ENCODE results near the gene GSN.

Gene GSN

DNA sequence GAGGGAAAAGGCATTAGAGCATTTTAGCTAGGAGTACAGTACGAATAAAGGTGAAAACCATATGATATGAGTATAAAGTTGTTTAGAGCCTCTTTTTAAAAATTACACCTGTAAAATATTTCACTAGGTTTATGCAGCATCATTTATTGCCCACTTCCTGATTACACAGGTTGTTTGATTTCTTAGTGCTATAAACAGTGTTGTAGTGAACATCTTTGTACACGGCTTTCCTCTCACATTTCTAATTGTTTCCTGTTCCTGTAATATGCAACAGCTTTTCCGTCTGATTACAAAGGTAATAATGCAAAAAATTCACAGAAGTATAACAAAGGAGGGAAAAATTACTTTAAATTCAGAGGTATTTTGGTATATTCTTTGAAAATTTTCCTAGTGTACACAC is 89.0 kb downstream of the GSN start:
- no peak for DNase-seq

- DNase-seq, result no peak
Measured at GRCh38 chr9:121358751-121359150, 90.8 kb downstream of the GSN start.

DNA sequence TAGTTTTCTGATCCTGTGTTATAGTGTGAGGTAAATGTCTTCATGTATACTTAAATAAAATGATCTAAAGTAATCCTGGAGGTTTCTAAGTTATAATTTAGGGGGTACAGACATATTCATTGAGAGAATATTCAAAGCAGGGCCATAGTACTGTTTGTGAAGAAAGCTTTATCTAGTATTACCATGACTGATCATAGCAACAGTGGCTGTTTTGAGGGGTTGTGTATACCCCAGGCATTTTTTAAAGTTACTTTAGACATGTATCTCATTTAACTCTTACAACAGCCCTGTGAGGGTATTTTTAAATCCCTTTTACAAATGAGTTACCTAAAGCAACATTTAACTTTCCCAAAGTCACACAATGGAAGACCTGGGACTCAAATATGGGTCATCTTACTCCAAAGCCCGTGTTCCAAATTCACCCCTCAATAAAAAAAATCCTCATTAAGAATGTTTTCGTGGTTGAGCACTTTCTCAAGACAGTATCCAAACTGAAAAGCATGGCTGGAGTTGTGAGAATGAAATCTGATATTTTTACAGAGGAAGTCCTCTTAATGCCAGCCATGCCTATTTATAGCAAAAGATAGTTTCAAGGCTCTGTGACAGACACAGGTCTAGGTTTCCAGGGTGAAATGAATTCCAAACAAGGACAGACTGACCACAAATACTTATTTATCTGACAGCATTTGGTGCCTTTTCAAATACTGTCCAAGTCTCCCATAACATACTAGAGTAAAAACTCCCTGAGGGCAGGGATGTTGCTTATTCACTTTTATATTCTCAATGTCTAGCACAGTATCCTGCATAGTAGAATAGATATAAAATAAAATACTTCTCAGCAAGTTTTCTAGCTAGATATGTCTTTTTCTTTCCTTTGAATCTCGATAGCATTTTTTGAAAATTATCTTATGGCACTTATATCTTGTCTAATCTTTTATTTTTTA is 91.7 kb downstream of the GSN start:
- no peak for DNase-seq

GRCh38 chr9:121360601-121361374 is 92.8 kb downstream of the GSN start:
- no peak for DNase-seq

- DNase-seq, result no peak
Measured at GRCh38 chr9:121362813-121363621, 95.1 kb downstream of the GSN start.

DNA sequence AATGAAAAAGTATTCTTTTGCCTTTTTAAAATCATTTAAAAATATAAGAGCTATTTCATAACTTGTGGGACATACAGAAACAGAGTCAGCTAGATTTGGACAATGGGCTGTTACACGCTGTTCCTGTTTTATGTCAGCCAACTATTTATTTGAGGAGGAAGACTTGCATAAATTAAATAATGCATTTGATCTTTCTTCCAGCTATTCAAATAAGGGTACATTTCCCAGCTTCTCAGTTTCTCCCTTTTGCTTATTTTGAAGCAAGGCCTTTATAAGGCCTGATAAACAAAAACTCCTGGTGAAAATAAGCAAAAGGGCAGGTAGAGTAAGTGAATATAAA is 95.6 kb downstream of the GSN start:
- no peak for DNase-seq

GRCh38 chr9:121364077-121364476 is 96.1 kb downstream of the GSN start:
- DNase-seq, result no peak

DNA sequence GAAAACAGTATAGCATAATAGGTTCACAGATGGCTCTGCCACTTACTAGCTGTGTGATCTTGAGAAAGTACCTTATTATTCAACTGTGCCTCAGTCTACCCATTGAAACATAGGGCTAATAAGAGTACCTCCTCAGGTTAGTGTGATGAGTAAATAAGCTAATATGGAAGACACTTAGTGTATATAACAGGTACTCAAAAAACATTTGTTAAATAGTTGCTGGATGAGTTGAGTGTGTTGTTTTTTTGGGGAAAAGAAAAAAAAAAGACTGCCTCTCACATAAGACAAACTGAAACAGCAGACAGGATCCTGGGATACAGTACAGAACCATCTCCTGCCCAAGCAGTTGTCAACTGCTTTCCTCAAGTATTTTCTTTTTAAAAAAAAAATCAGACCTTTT is 96.9 kb downstream of the GSN start:
- DNase-seq, result no peak

- DNase-seq, result no peak
Measured at GRCh38 chr9:121365564-121365963, 97.6 kb downstream of the GSN start.

- DNase-seq, result no peak
Measured at GRCh38 chr9:121366611-121367192, 98.7 kb downstream of the GSN start.

DNA sequence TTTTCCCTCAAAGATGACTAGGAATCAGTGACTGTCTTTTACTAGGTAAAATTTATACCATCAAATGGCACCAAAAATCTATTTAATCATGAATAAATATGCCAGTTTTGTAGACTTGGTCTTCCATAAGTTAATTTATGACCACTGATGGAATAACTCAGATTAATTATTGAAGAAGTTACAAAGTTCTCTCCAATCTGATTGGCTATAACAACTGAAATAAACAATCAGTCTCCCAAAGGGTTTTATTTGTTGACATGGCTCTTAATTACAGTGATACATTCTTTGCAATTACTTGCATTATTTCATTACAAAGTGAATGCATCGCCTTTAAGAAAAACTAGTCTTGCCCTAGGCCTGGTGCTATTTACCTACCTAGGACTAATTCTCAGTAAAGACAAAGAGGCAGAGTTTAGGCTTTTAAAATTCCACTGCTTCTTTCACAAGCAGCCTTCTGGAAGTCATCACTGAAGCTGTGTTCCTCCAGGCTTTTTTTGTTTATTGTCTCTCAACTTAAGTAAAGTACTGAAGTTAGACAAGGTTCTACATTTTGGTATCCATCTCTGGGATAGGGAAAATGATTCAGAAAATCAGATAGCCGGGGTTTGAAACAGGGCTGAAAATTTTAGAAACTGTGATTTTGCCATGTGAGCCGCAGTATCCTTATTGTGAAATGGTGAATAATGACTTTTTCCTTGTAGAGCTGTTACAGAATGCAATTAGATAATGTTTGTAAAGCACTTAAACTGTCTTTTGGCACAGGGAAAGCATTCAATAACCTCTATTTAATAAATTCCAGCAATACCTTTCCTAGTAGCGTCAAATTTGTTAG is 99.6 kb downstream of the GSN start:
- no peak for DNase-seq

- DNase-seq, result no peak
Measured at GRCh38 chr9:121368138-121368522, 100.2 kb downstream of the GSN start.

GRCh38 chr9:121368745-121369144 is 100.8 kb downstream of the GSN start:
- no peak for DNase-seq

GRCh38 chr9:121369595-121370265 is 101.8 kb downstream of the GSN start, which contains the start of gene STOM:
TSS of gene STOM (minus strand) at chr9:121370250. CDS start at chr9:121370187, 63 bp downstream.
- no peak for DNase-seq

DNA sequence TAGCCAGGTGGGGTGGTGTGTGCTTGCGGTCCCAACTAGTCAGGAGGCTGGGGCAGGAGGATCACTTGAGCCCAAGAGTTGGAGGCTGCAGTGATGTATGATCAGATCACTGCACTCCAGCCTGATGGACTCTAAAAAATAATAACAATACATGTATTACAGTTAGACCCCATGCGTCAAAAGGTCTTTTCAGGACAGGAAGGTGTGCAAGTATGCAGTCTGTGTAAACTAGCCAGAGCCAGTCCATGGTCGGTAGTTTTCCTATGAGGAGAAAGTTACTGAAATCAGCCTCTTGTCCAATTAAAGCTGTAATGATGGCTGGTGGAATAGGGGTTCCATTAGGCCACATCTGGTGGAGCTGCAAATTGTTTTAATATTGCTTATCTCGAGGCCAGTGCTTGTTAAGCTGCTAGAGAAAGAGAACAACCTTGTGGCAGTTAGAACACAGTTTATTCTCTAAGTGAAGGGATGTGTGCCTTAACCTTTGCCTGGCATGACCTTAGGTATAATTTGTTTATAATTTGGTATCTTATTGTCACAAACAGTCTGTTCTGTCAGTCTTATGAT is 103.6 kb downstream of the GSN start:
- DNase-seq, result no peak

DNA sequence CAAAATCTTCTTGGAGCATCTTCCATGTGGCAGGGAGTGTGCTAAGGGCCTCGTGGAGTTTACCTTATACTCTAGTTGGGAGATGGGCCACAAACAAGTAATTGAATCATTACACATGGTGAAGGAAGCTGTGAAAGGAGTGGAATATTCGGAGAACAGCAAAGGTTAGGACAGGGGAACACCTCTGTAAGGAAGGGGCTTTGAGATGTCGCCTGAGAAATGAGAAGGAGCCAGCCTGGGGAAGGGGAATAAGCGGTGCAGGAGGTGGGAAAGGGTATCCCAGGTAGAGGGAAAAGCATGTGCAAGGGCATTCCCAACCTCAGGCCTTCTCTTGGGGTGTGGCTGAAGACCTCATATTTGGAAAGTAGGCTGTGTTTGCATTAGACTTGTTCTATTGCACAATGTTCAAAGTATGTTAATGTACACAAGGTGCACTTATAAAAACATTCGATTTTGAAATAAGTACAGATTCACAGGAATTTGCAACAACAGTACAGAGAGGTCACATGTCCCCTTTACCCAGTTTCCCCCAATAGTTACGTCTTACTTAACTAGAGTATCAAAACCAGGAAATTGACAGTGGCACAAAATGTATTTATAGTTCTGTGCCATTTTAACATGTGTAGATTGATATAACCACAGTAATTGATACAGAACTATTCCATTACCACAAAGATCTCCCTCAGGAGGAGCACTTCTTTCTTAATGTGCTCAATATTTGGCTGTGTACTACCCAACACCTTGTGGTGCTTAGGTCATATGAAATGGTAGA is 104.5 kb downstream of the GSN start:
- DNase-seq, result no peak

- peak; percentile 37 for DNase-seq
Measured at GRCh38 chr9:121373011-121373729, 105.2 kb downstream of the GSN start.

- DNase-seq, result no peak
Measured at GRCh38 chr9:121376214-121376830, 108.4 kb downstream of the GSN start.

- DNase-seq, result no peak
Measured at GRCh38 chr9:121380846-121381245, 112.9 kb downstream of the GSN start.

Measured in eye (tissue), 1 donor.